Measurements from ENCODE around the gene KRI1.
A peak's percentile ranks its signal among the peaks of the same experiment; 100 is the strongest.

The KRI1 gene

DNA sequence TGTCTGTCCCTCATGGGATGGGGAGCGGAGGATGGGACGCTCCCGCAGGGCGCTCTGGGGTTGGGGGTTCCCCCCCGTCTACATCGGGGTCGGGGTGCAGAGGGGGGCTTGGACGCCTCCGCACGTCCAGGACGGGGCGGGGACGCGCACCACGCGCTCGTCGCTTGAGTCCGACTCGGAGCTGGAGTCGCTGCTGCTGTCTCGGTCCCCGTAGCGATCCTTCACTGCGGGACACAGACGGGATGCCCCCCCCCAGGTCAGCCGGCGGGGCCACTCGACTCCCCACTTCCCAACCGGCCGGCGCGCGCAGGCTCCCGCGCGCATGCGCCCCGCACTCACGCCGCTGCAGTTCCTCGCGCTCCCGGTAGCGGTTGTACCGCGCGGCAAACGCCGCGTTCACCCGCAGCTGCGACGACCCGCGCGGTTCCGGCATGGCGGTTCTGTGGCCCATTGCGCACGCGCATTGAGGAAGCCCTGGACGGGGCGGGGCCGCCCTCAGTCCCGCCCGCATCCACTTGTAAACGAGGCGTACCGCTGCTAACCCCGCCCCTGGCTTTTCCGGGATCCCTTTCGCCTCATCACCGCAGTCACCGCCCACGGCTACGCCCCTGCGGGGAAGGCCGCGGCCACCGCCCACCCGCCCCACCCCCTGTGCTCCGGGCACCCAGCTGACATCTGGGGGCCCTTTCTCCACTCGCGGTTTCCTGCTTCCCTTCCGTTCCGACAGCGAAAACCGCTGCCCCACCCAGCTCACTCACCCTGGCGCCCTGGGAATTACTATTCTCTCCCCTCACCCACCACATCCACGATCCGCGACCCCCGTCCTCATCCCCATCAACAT lies at the start of gene KRI1:
Gene KRI1, minus strand, starts transcription at position 444 of the 841 bp plus-strand sequence. Its CDS starts 11 bp downstream, at position 433.
- DNase-seq = peak; percentile 96

GRCh38 chr19:10612499-10613119 lies 46.8 kb upstream of the KRI1 start:
- DNase-seq = no peak

DNA sequence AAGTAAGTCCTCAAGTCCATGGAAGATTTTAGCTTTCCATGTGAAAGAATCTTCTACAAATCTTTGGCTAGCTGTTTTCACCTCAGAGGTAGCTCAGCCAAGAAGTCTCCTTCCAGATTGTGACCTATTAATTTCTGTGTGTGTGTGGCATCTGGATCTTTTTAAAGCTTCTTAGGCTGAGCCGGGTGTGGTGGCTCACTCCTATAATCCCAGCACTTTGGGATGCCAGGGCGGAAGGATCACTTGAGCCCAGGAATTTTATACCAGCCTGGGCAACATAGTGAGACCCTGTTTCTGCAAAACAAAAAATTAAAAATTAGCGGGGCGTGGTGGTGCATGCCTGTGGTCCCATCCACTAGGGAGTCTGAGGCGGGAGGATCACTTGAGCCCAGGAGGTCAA lies 46.1 kb upstream of the KRI1 start:
- no peak for DNase-seq

GRCh38 chr19:10604460-10604980 lies 38.7 kb upstream of the KRI1 start:
- no peak for DNase-seq

GRCh38 chr19:10603873-10604459 lies 38.2 kb upstream of the KRI1 start:
- no peak for DNase-seq

DNA sequence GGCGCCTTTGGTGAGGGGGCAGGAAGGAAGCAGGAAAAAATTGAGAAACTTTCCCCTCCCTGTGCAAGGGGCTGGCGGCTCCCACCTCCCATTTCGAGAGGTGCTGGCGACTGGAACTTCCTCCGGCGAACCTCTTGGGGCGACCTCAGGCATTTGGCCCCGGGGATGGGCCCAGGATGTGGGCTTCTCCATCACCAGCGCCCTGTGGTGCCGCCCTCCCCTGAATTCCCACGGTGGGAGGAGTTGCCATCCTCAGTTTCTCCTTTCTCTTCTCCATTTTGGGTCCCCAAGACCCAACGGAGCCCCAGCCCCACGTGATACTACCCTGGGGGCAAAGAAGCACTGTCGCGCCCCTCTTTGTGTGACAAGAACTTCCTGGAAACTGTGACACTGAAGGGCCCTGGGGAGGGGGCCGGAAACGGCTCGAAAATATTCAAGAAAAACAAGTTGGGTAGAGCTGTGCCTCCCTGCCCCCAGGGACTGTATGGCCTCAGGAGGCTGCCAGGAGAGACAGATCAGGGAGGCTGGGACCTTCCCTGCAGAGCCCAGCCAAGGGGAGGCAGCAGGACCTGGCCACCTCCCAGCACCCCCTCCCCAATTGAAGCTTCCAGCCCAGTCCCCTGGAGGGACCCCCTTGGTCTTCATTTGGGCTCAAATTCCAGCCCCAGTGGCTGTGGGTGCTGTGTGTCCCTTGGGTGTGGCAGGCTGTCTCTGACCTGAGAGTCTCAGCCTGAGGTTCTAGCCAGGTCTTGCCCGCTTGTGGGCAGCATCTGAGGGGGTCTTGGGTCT lies 37.5 kb upstream of the KRI1 start:
- DNase-seq = peak; percentile 15

GRCh38 chr19:10602330-10603083 lies 36.7 kb upstream of the KRI1 start:
- DNase-seq = peak; percentile 69

DNA sequence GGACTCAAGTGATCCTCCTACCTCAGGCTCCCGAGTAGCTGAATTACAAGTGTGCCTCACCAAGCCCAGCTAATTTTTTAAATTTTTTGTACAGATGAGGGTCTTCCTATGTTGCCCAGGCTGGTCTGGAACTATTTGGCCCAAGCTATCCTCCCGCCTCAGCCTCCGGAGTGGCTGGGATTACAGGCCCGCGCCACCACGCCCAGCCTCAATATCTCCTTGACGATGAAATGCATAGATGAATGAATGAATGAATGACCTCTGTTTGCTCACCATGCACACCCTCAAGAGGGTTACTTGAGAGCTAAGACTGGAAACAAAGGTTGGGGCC lies 36.2 kb upstream of the KRI1 start:
- no peak for DNase-seq

DNA sequence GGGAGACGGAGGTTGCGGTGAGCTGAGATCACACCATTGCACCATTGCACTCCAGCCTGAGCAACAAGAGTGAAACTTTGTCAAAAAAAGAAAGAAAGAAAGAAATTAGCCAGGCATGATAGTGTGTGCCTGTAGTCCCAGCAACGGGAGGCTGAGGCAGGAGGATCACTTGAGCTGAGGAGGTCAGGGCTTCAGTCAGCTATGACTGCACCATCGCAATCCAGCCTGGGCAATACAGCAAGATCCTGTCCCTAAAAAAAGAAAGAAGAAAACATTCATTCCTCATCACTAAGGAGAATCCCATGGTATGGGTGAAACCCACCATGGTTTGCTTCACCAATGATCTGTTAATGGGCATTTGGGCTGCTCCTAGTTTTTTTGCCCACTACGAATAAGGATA lies 34.3 kb upstream of the KRI1 start:
- DNase-seq = no peak

DNA sequence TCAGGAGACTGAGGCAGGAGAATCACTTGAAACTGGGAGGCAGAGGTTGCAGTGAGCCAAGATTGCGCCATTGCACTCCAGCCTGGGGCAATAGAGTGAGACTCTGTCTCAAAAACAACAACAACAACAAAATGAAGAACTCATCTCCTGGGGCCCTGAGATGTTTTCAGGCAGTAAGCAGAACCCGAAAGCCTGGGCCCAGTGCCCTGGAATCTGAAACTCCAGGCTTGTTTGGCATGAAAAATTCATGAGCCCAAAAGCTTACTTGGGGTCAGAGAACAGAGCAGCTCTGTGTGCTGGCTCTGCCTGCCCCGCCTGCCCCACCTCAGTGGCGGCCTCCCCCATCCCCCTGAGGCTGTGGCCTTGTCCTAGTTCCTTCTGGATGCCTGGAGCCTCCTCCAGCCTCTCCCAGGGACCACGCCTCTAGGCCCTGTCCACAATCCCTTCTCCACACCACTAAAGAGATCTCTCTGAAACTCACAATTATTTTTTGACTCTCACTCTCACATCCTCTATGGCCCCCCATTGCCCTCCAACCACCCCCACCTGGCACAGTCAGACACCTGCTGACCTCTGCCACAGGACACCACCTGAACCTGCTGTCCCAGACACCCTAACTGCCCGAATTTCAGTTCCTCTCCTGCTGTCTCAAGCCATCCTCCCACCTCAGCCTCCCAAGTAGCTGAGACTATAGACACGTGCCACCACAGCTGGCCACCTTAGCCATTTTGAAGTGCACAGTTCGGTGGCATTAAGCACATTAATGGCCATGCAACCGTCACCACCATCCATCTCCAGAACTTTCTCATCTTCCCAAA lies 28.2 kb upstream of the KRI1 start:
- DNase-seq = no peak

DNA sequence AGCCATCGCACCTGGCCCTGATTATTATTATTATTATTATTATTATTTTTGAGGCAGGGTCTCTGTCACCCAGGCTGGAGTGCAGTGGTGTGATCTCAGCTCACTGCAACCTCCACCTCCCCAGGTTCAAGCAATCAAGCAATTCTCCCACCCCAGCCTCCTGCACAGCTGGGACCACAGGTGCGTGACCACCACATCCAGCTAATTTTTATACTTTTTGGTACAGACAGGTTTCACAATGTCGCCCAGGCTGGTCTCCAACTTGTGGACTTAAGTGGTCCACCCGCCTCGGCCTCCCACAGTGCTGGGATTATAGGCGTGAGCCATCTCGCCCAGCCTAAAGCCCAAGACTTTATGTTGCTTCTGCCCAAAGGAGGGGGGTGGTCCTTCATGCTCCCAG lies 27.3 kb upstream of the KRI1 start:
- no peak for DNase-seq

- DNase-seq = no peak
Observed at GRCh38 chr19:10587839-10588150, 22.0 kb upstream of the KRI1 start.

- no peak for DNase-seq
Observed at GRCh38 chr19:10587022-10587838, 21.4 kb upstream of the KRI1 start, which contains the start of gene AP1M2. AP1M2 (minus strand) TSS chr19:10587312; CDS start chr19:10587231, 81 bp downstream.

DNA sequence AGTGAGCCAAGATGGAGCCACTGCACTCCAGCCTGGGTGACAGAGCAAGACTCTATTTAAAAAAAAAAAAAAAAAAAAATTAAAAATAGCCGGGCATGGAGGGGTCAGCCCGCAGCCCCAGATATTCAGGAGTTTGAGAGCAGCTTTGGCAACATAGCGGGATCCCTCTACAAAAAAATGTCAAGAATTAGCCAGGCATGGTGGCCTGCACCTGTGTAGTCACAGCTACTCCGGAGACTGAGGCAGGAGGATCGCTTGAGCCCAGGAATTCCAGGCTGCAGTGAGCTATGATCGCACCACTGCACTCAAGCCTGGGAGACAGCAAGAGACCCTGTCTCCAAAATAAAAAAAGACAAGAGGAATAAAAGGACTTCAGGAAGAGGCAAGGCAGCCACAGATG lies 20.6 kb upstream of the KRI1 start:
- no peak for DNase-seq

- no peak for DNase-seq
Observed at GRCh38 chr19:10583036-10583776, 17.4 kb upstream of the KRI1 start.

DNA sequence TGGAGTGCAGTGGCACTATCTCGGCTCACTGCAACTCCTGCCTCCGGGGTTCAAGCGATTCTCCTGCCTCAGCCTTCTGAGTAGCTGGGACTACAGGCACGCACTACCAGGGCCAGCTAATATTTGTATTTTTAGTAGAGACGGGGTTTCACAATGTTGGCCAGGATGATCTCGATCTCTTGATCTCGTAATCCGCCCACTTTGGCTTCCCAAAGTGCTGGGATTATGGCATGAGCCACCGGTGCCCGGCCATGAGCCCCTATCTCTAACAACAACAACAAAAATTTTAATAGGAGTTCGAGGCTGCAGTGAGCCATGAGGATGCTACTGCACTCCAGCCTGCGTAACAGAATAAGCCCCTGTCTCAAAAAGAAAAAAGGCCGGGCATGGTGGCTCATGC lies 16.3 kb upstream of the KRI1 start:
- no peak for DNase-seq

DNA sequence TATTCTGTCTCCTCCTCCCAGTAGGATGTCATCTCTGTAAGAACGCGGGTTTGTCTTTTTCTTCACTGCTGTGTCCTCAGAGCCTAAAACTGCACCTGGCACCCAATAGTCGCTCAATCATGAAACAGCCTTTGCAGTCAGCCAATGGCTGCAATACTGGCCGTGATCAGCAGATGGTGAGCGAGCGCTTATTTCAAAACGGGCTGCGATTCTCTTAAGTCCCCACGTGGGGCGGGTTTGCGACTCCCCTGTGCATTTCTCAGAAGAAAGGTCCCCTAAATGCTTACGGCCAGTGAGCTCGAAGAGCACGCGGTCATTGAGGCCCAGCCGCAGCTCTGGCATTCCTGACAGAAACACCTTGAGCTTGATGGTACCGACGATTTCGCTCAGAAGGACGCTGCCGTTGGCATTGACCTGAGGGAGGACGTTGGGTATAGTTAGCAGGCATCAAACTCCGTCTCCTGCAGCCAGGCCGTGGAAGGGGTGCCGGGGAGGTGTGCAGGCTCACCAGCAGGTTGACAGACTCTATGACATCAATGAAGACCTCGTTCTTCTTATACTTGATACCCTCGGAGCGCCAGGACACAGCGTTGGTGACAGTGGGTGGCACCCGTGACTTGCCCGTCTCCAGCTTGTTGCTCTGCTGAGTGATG lies 15.3 kb upstream of the KRI1 start:
- DNase-seq = peak; percentile 85

DNA sequence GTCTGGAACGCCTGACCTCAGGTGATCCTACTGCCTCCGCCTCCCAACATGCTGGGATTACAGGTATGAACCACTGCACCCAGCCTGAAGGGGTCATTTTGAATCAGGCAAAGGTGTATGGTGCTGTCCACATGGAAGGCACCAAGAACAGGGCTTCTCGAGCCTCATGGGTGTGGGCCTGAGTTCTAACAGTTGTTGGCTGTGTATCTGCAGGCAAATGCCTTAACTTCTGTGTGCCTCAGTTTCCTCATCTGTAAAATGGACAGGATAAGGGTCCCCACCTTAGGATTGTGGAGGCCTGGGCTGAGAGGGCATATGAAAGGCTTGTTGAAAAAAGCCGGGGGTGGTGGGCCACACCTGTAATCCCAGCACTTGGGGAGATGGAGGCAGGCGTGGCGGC lies 12.1 kb upstream of the KRI1 start:
- DNase-seq = no peak

DNA sequence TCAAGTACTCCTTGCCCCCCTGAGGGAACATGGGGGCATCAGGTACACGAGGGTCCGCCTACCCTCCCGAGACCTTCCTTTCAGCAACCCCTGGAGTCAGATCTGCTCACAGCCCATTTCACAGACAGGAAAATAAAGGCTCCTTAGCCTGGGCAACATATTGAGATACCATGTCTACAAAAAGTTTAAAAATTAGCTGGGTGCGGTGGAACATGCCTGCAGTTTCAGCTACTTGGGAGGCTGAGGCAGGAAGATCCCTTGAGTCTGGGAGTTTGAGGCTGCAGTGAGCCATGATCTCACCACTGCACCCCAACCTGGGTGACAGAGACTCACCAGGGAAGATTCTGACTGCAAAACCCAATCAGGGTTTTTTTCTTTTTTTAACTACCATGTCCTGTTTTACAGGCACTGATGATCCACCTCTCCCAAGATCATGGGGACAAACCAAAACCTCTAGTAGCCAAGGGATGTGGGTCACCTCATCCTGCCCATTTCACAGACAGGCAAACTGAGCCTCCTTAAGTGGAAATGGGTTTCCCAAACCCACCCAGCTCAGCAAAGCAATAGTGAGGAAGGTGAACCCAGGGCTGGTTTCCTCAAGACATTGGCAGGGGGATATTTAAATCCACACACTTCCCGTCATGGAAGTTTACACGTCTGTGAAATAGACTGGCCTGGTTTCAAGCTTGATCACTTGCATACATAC lies 9.4 kb upstream of the KRI1 start:
- no peak for DNase-seq
